H9 (cell line): ENCODE results near the gene CENPP. TPM values are rescaled to one million over a fixed set of nuclear protein-coding genes. Genes with fewer than 3 reads are reported as not detected.

Experiments
- DNase-seq: peaks from one replicate; pipeline ENCODE4 v3.0.0-alpha.2; 2017
- H2AFZ ChIP-seq: one replicate; pipeline ENCODE4 v1.6.1; 2013; ENCODE audit warnings: mild to moderate bottlenecking, low read length, control low read depth, moderate library complexity
- H2AK5ac ChIP-seq: 2 replicates; pipeline ENCODE4 v1.6.1; 2013; ENCODE audit warnings: low read length, control low read depth, mixed read lengths; ENCODE audit not compliant: insufficient read length
- H2BK120ac ChIP-seq: one replicate; pipeline ENCODE4 v1.6.1; 2013; ENCODE audit warnings: low read depth, mild to moderate bottlenecking, low read length, control low read depth, inconsistent platforms; ENCODE audit not compliant: poor library complexity, severe bottlenecking
- H2BK12ac ChIP-seq: 2 replicates; pipeline ENCODE4 v1.6.1; 2013; ENCODE audit warnings: low read length, control low read depth, mixed read lengths, low read depth; ENCODE audit not compliant: insufficient read length
- H2BK15ac ChIP-seq: 2 replicates; pipeline ENCODE4 v1.6.1; 2013; ENCODE audit warnings: low read depth, low read length, control low read depth
- H2BK20ac ChIP-seq: one replicate; pipeline ENCODE4 v1.6.1; 2013; ENCODE audit warnings: low read depth, mild to moderate bottlenecking, low read length, control low read depth, inconsistent platforms; ENCODE audit not compliant: poor library complexity, severe bottlenecking
- H2BK5ac ChIP-seq: 2 replicates; pipeline ENCODE4 v1.6.1; 2013; ENCODE audit warnings: low read length, control low read depth, mixed read lengths; ENCODE audit not compliant: insufficient read length
- H3K14ac ChIP-seq: 2 replicates; pipeline ENCODE4 v1.6.1; 2013; ENCODE audit warnings: low read length, control low read depth; ENCODE audit not compliant: insufficient read depth
- H3K18ac ChIP-seq: 2 replicates; pipeline ENCODE4 v1.6.1; 2013; ENCODE audit warnings: low read depth, mild to moderate bottlenecking, mixed read lengths, low read length, control low read depth; ENCODE audit not compliant: insufficient read length
- H3K23ac ChIP-seq: 2 replicates; pipeline ENCODE4 v1.6.1; 2013; ENCODE audit warnings: low read length, control low read depth, mixed read lengths, low read depth; ENCODE audit not compliant: insufficient read length
- H3K23me2 ChIP-seq: 2 replicates; pipeline ENCODE4 v1.6.1; 2013; ENCODE audit warnings: low read depth, mild to moderate bottlenecking, mixed read lengths, low read length, control low read depth; ENCODE audit not compliant: insufficient read length, poor library complexity, severe bottlenecking
- H3K27ac ChIP-seq: 2 replicates; pipeline ENCODE4 v1.5.1; 2013; ENCODE audit warnings: low read length, control low read depth, mixed read lengths, low read depth; ENCODE audit not compliant: insufficient read length
- H3K27me3 ChIP-seq: 2 replicates; pipeline ENCODE4 v1.6.1; 2013; ENCODE audit warnings: low read length, control low read depth, inconsistent platforms; ENCODE audit not compliant: insufficient read depth
- H3K4ac ChIP-seq: 2 replicates; pipeline ENCODE4 v1.6.1; 2013; ENCODE audit warnings: low read depth, mild to moderate bottlenecking, control low read depth, inconsistent platforms, low read length, moderate library complexity
- H3K4me1 ChIP-seq: 2 replicates; pipeline ENCODE4 v1.6.1; 2013; ENCODE audit warnings: low read length, control low read depth, inconsistent platforms; ENCODE audit not compliant: insufficient read depth
- H3K4me2 ChIP-seq: 2 replicates; pipeline ENCODE4 v1.6.1; 2013; ENCODE audit warnings: low read length, control low read depth, mixed read lengths; ENCODE audit not compliant: insufficient read length, insufficient read depth
- H3K56ac ChIP-seq: 2 replicates; pipeline ENCODE4 v1.6.1; 2013; ENCODE audit warnings: low read depth, mild to moderate bottlenecking, mixed read lengths, low read length, control low read depth; ENCODE audit not compliant: insufficient read length
- H3K79me1 ChIP-seq: 2 replicates; pipeline ENCODE4 v1.6.1; 2013; ENCODE audit warnings: low read depth, mild to moderate bottlenecking, moderate library complexity, low read length, control low read depth, inconsistent platforms; ENCODE audit not compliant: insufficient read depth, poor library complexity, severe bottlenecking
- H3K79me2 ChIP-seq: 2 replicates; pipeline ENCODE4 v1.6.1; 2013; ENCODE audit warnings: low read length, control low read depth, inconsistent platforms; ENCODE audit not compliant: insufficient read depth
- H3K9ac ChIP-seq: 2 replicates; pipeline ENCODE4 v1.6.1; 2013; ENCODE audit warnings: low read length, control low read depth, mixed read lengths; ENCODE audit not compliant: insufficient read length; ENCODE audit errors: extremely low read depth
- H3K9me3 ChIP-seq: one replicate; pipeline ENCODE4 v1.6.1; 2013; ENCODE audit warnings: low read depth, low read length, inconsistent platforms; ENCODE audit not compliant: control insufficient read depth
- H3T11ph ChIP-seq: one replicate; pipeline ENCODE4 v1.6.1; 2013; ENCODE audit warnings: mild to moderate bottlenecking, low read length, control low read depth, inconsistent platforms
- H4K20me1 ChIP-seq: one replicate; pipeline ENCODE4 v1.6.1; 2013; ENCODE audit not compliant: control insufficient read depth, insufficient read length, insufficient read depth
- H4K5ac ChIP-seq: 2 replicates; pipeline ENCODE4 v1.6.1; 2013; ENCODE audit warnings: low read depth, mild to moderate bottlenecking, mixed read lengths, low read length, control low read depth; ENCODE audit not compliant: insufficient read length
- H4K8ac ChIP-seq: replicated peaks from 2 replicates; pipeline ENCODE4 v1.6.1; 2013; ENCODE audit warnings: low read length, control low read depth, mixed read lengths, low read depth; ENCODE audit not compliant: insufficient read length
- H4K91ac ChIP-seq: 2 replicates; pipeline ENCODE4 v1.6.1; 2013; ENCODE audit warnings: low read depth, mild to moderate bottlenecking, moderate library complexity, mixed read lengths, low read length, control low read depth; ENCODE audit not compliant: insufficient read length
- H3K27ac Mint-ChIP-seq, 3 experiments: 2 replicates in 2 of 3; 3 replicates in 1 of 3; pipeline ENCODE4 v1.8.0; 2020 to 2021; ENCODE audit warnings: mixed read lengths in 3 of 3, mild to moderate bottlenecking in 1 of 3, moderate library complexity in 1 of 3
- H3K27me3 Mint-ChIP-seq: 2 replicates; pipeline ENCODE4 v1.8.0; 2021; ENCODE audit warnings: low read depth, mild to moderate bottlenecking, moderate library complexity, mixed read lengths
- H3K36me3 Mint-ChIP-seq, 3 experiments: 2 replicates in 2 of 3; 3 replicates in 1 of 3; pipeline ENCODE4 v1.8.0; 2020 to 2021; ENCODE audit warnings: low read depth in 3 of 3, mixed read lengths in 3 of 3; ENCODE audit not compliant: insufficient read depth in 1 of 3
- H3K4me1 Mint-ChIP-seq, 2 experiments: 2 replicates each; pipeline ENCODE4 v1.8.0; 2020; ENCODE audit warnings: mixed read lengths in 2 of 2
- H3K4me3 Mint-ChIP-seq, 2 experiments: 2 replicates in 1 of 2; 3 replicates in 1 of 2; pipeline ENCODE4 v1.8.0; 2020 to 2021; ENCODE audit warnings: mild to moderate bottlenecking in 2 of 2, mixed read lengths in 2 of 2, moderate library complexity in 1 of 2
- H3K9me3 Mint-ChIP-seq, 2 experiments: 2 replicates in 1 of 2; 3 replicates in 1 of 2; pipeline ENCODE4 v1.8.0; 2020; ENCODE audit warnings: mild to moderate bottlenecking in 2 of 2, mixed read lengths in 2 of 2, moderate library complexity in 1 of 2
- WGBS: extraction: QIAGEN DNeasy Blood & Tissue Kit; methylation state at CpG from one replicate; pipeline ENCODE4 v1.1.7; 2013; ENCODE audit warnings: missing lambda C conversion rate, low lambda C conversion rate, mixed read lengths; ENCODE audit not compliant: insufficient read length; ENCODE audit errors: extremely low coverage; 5-methylcytosine and 5-hydroxymethylcytosine counted together
- total RNA-seq: library from RNA; stranded (reverse); gene quantifications from 2 replicates; pipeline ENCODE4 v1.2.1, GENCODE V29; 2021
- TF ChIP-seq, protein P1 (sequence below): fragments of 200-600 bp; sonication (generic); conservative IDR thresholded peaks from 3 replicates; pipeline ENCODE4 v1.8.0; 2021; ENCODE audit warnings: antibody characterized with exemption, mild to moderate bottlenecking

The CENPP gene
- total RNA-seq, 1 experiment from 2014 or later = 9.1 TPM

DNA sequence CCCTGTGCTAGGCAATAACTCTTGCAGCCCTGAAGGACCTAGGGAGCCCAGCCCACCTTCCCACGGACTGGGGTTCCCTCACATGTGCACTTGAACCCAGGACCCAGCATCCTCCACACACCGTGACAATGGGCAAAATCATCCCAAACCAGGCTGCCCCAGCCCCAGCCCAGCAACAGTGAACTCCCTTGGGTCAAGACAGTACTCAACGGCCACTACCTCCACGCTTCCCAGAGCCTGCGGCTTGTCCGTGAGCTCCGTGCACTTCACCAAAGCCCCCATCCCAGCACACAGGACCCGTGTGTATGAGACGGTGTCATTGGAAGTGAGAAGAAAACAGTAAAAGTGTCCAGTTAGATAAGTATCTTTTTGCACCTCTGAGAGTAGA is 288.4 kb downstream of the CENPP start:
- Histone ChIP-seq H3K4me2 (no peak overlapping the region), H2BK5ac (no peak overlapping the region), H4K5ac (no peak overlapping the region), H4K8ac (no peak overlapping the region), H2BK12ac (no peak overlapping the region), H3T11ph (no peak overlapping the region), H3K9me3 (no peaks in the 10 kb centered on the region), H4K20me1 (no peaks in the 10 kb centered on the region), H3K27me3 (no peaks in the 10 kb centered on the region), H2BK120ac (no peak overlapping the region), H2BK20ac (no peak overlapping the region), H3K14ac (no peak overlapping the region), H3K4ac (no peak overlapping the region), H3K79me1 (no peaks in the 10 kb centered on the region), H3K27ac (no peak overlapping the region), H3K4me1 (no peaks in the 10 kb centered on the region), H2AK5ac (no peak overlapping the region), H3K79me2 (no peaks in the 10 kb centered on the region), H3K9ac (no peak overlapping the region), H3K23ac (no peak overlapping the region), H4K91ac (no peak overlapping the region), H3K23me2 (no peaks in the 10 kb centered on the region), H3K18ac (no peak overlapping the region), H2BK15ac (no peak overlapping the region), H3K56ac (no peak overlapping the region), H2AFZ (no peak overlapping the region)
- no peak for DNase-seq
- no CpG with 5 or more reads among the region's 9 CpGs for WGBS
- Mint-ChIP-seq H3K36me3 (peaks cover 5 to 62% (median 20%) of the 10 kb centered on the region in 3 experiments), H3K27me3 (no peaks in the 10 kb centered on the region), H3K4me3 (no peak overlapping the region; a peak in 1 of 5 replicates), H3K9me3 (no peaks in the 10 kb centered on the region), H3K4me1 (peaks cover 0 to 3% of the 10 kb centered on the region in 2 experiments; a peak in 1 of 4 replicates), H3K27ac (no peak overlapping the region)
- TF ChIP-seq, protein P1, sequence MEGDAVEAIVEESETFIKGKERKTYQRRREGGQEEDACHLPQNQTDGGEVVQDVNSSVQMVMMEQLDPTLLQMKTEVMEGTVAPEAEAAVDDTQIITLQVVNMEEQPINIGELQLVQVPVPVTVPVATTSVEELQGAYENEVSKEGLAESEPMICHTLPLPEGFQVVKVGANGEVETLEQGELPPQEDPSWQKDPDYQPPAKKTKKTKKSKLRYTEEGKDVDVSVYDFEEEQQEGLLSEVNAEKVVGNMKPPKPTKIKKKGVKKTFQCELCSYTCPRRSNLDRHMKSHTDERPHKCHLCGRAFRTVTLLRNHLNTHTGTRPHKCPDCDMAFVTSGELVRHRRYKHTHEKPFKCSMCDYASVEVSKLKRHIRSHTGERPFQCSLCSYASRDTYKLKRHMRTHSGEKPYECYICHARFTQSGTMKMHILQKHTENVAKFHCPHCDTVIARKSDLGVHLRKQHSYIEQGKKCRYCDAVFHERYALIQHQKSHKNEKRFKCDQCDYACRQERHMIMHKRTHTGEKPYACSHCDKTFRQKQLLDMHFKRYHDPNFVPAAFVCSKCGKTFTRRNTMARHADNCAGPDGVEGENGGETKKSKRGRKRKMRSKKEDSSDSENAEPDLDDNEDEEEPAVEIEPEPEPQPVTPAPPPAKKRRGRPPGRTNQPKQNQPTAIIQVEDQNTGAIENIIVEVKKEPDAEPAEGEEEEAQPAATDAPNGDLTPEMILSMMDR = no peak
